HTR-8/SVneo (cell line): ENCODE results near the gene TMEM178B.
A peak's percentile ranks its signal among the peaks of the same experiment; 100 is the strongest.

Source experiments
- DNase-seq: peaks from one replicate; pipeline ENCODE4 v3.0.0; 2011; ENCODE audit warnings: low spot score, mixed read lengths; ENCODE audit not compliant: insufficient read length
- FAIRE-seq: peaks from 2 replicates; lab custom pipeline; 2011; peaks lifted over from hg19 to GRCh38; lab: Jason Lieb, UNC

Gene TMEM178B

GRCh38 chr7:141208539-141208938 lies 134.7 kb downstream of the TMEM178B start:
- DNase-seq (no peak), FAIRE-seq (no peak)

- FAIRE-seq (no peak), DNase-seq (no peak)
These were observed 135.6 kb downstream of the TMEM178B start for GRCh38 chr7:141209454-141209853.

- DNase-seq (no peak), FAIRE-seq (no peak)
These were observed 137.0 kb downstream of the TMEM178B start for GRCh38 chr7:141210862-141211261.

- DNase-seq (no peak), FAIRE-seq (no peak)
These were observed 139.4 kb downstream of the TMEM178B start for GRCh38 chr7:141213226-141213625.

GRCh38 chr7:141217938-141218337 lies 144.1 kb downstream of the TMEM178B start:
- FAIRE-seq: no peak
- no peak for DNase-seq

GRCh38 chr7:141218941-141219340 lies 145.1 kb downstream of the TMEM178B start:
- no peak for DNase-seq
- FAIRE-seq: no peak

- DNase-seq: peak; percentile 21
- no peak for FAIRE-seq
These were observed 146.5 kb downstream of the TMEM178B start for GRCh38 chr7:141220263-141220880.

GRCh38 chr7:141221007-141221612 lies 147.2 kb downstream of the TMEM178B start:
- FAIRE-seq (no peak), DNase-seq (no peak)

GRCh38 chr7:141225916-141226618 lies 152.2 kb downstream of the TMEM178B start:
- DNase-seq (no peak), FAIRE-seq (no peak)

GRCh38 chr7:141227454-141227853 lies 153.6 kb downstream of the TMEM178B start:
- no peak for DNase-seq
- no peak for FAIRE-seq

GRCh38 chr7:141228482-141228881 lies 154.6 kb downstream of the TMEM178B start:
- FAIRE-seq (no peak), DNase-seq (no peak)

GRCh38 chr7:141231018-141231792 lies 157.3 kb downstream of the TMEM178B start:
- DNase-seq (peak; percentile 39), FAIRE-seq (no peak)

- no peak for FAIRE-seq
- no peak for DNase-seq
These were observed 158.6 kb downstream of the TMEM178B start for GRCh38 chr7:141232286-141233051.

- FAIRE-seq (no peak), DNase-seq (no peak)
These were observed 160.7 kb downstream of the TMEM178B start for GRCh38 chr7:141234335-141235105.

GRCh38 chr7:141235656-141236055 lies 161.8 kb downstream of the TMEM178B start:
- FAIRE-seq: no peak

GRCh38 chr7:141238596-141239243 lies 164.9 kb downstream of the TMEM178B start:
- DNase-seq (no peak), FAIRE-seq (no peak)

More at GRCh38 chr7:141235656-141236055, 161.8 kb downstream of the TMEM178B start:
- DNase-seq: no peak

GRCh38 chr7:141239661-141240060 lies 165.8 kb downstream of the TMEM178B start:
- DNase-seq: no peak
- FAIRE-seq: no peak

GRCh38 chr7:141242568-141242967 lies 168.7 kb downstream of the TMEM178B start:
- DNase-seq (no peak), FAIRE-seq (no peak)

- no peak for DNase-seq
- FAIRE-seq: no peak
These were observed 169.5 kb downstream of the TMEM178B start for GRCh38 chr7:141243368-141243767.
